NCI-H2107 treated with DMSO at 0.1 percent for 48 hours (cell line): ENCODE data around the gene STAU1.
A peak's percentile ranks its signal among the peaks of the same experiment; 100 is the strongest.
"Not testable (repeated sequence)": the region's sequence is repeated elsewhere in the genome, so short reads cannot be mapped to it uniquely, and the experiment has no call there.

ENCODE experiments used
- DNase-seq: peaks from one replicate; lab custom pipeline; 2025; ENCODE audit not compliant: unreplicated experiment; lab: John Stamatoyannopoulos, UW

STAU1 gene

DNA sequence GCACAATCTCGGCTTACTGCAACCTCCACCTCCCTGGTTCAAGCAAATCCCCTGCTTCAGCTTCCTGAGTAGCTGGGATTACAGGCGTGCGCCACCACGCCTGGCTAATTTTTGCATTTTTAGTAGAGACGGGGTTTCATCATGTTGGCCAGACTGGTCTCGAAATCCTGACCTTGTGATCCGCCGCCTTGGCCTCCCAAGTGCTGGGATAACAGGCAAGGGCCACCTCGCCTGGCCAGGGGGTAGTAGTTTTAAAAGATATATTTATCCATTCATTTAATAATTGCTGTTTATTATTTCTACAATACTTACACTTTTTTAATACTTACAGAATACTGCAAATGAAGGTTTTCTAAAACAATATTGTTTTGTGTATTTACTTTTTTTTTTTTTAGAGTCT lies 15.6 kb upstream of the STAU1 start:
- no peak for DNase-seq

DNA sequence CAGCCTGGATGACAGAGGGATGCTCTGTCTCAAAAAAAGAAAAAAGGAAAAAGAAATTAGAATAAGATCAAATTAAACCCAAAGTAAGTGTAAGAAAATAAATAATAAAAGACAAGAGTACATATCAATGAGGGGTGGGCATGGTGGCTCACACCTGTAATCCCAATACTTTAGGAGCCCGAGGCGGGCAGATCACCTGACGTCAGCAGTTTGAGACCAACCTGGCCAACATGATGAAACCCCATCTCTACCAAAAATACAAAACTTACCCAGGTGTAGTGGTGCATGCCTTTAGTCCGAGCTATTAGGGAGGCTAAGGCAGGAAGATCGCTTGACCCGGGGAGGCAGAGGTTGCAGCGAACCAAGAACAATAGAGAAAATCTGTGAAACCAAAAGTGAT lies 14.9 kb upstream of the STAU1 start:
- no peak for DNase-seq

DNA sequence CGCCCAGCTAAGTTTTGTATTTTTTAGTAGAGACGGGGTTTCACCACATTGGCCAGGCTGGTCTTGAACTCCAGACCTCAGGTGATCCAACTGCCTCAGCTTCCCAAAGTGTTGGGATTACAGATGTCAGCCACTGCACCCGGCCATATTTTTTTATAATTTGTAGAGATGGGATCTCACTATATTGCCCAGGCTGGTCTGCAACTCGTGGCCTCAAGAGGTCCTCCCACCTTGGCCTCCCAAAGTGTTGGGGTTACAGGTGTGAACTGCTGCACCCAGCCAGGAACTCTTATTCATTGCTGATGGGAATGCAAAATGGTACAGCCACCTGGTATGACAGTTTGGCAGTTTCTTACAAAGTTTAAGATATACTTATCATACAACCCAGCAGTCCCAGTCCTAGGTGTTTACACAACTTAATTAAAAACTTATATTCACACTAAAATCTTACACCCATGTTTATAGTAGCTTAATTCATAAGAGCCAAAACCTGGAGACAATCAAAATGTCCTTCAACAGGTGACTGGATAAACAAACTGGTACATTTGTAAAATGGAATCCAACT lies 11.7 kb upstream of the STAU1 start:
- no peak for DNase-seq

DNA sequence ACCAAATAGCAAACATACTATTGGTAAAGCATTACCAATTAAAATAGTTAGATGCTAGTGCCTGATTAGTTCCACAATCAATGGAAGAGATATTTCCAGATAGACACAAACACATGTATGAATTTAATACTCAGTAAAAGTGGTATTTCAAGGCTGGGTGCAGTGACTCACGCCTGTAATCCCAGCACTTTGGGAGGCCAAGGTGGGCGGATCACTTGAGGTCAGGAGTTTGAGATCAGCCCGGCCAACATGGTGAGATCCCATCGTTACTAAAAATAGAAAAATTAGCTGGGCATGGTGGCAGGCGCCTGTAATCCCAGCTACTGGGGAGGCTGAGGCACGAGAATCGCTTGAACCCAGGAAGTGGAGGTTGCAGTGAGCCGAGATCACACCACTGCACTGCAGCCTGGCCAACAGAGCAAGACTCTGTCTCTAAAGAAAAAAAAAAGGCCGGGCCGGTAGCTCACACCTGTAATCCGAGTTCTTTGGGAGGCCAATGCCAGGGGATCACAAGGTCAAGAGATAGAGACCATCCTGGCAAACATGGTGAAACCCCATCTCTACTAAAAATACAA lies 4.9 kb upstream of the STAU1 start:
- not testable (repeated sequence) for DNase-seq

DNA sequence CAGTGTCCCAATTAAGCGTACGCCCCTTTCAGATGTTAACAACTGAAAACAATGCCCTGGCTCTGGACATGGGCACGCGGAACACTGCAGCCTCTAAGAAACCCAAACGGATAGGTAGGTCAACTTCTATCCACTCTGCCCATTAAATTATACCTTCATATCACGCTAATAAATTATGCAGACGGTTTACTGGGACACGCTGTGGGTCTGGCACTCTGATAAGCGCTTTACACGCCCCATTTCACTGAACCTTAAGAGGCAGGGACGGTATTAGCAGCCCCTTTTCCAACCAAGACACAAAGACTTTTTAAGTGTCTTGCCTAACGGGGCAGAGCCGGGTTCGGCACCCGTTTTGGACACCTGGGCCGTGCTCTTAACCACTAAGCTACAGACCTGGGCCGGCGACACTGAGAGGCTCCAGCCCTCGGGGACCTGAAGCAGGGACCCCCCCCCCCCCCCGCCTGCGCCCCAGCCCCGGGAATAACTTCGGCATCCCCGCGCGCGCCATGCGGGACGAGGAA lies 744 bp downstream of the STAU1 start:
- no peak for DNase-seq

DNA sequence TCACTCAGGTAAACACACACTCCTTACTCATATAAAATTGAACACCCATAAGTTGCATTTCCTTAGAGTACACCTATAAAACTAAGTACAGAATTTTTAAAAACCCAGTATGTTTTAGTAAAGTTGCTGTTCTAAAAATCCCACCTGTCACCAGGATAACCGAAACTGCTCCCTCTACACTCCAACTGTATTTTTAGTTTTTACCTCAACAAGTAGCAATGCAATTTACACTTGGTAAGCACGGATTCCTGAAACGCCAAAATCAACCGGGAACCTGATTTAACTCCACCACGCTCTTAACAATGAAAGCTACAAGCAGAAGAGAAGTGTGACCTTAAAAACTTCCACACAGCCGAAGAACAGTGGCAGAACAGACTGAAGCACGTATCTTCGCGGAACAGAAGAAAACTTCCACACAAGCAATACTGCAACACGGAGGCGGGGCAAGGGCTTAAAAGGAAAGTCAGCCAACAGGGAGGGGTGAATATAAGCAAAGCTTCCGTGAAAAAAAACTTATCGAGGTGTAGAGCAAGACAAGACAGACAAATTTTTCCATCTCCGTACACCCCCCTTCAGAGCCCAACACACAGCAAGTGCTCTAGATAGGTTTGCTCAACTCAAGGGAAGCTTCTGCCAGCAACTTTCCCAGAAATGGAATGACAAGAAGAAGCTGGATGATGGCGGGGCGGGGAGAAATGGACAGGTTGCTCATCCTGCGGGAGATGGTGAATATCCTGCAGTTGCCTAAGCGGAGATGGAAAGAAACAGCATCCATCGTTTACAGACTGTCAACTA lies 1.4 kb downstream of the STAU1 start:
- DNase-seq, result peak; percentile 45

DNA sequence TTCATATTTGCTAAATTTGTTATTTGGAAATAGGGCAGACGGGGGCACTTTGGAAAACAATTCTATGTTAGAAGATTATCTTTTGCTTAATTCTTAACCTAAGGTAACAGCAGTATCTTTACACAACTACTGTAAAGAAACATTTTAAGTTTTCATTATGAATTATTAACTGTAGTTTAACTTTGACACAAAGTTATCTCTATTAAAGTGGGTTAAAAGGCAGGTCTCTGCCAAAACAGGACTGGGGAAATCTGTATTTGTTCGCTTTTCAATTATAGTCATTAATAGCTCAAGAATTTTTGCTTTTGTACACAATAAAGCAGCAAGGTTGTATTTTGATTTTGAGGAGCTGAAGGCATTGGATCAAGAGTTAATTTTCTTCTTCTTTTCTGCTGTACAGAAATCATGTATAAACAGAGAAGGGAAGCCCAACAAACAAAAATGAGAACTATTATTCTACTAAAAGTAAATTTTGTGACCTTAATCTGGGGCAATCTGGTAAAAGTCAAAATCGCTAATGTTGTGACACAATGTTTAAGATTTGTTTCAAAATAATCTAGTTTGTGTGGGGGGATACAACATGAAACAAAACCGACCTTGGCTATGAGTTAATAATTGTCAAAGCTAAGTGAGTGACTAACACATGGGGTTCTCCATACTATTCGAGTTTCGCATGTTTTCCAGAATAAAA lies 2.9 kb downstream of the STAU1 start:
- no peak for DNase-seq

DNA sequence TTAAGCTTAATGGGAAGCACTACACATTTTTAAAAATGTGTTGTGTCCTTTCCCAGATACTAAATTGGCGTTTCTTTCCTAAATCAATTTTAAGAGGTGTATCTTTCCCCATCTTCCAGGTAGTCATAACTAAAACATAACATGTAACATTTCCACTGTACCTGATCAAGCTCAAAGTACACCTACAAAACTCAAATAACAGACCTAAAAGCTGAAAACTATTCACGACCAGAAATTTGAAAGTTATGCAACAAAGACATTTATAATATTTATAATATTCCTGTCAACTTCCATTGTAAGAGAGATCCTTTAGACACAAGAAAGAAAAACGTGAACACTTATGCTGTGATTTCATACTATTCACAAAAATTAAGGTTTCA lies 3.5 kb downstream of the STAU1 start:
- no peak for DNase-seq

DNA sequence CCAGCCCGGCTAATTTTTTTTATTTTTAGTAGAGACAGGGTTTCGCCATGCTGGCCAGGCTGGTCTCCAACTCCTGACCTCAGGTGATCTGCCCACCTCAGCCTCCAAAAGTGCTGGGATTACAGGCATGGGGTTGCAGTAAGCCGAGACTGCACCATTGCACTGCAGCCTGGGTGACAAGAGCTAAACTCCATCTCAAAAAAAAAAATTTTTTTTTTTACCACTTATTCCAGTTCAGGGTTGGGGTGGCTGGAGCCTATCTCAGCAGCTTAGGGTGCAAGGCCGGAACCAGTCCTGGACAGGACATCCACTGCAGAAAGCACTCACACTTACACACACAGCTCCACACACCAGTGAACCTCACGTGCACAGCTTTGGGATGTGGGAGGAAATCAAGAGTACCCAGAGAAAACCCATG lies 4.0 kb downstream of the STAU1 start:
- not testable (repeated sequence) for DNase-seq

DNA sequence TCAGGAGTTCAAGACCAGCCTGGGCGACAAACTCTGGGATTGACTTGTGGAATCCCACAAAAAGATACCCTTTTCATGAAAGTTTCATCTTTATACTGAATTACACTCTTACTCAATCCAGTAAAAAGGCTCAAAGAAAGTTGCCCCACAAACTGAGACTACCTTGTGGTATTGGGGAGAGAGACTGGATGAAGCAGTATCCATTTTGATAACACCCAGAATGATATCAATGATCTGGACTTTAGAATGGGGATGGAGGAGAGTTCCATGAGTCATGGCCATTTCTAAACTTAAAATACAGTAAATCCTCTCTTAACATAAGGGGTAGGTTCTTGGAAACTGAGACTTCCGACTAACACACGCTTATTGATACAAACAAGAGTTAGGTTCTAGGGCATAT lies 4.7 kb downstream of the STAU1 start:
- DNase-seq, result no peak

DNA sequence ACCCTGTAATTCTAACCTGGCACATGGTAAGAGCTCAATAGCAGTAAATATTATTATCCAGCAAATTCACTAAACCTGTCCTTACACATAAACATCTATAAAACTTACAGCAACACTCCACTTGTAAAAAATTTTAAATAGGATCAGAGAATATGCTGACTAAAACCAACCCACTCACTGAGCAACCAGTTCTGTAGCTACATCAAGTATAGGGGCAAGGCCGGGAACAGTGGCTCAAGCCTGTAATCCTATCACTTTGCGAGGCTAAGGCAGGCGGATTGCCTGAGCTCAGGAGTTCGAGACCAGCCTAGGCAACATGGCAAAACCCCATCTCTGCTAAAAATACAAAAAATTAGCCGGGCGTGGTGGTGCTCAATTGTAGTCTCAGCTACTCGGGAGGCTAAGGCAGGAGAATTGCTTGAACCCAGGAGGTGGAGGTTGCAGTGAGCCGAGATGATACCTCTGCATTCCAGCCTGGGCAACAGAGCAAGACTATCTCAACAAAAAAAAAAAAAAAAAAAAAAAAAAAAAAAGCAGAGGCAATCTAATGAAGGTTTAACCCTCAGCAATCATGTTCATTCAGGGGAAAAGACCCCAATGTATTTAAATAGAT lies 6.8 kb downstream of the STAU1 start:
- no peak for DNase-seq

DNA sequence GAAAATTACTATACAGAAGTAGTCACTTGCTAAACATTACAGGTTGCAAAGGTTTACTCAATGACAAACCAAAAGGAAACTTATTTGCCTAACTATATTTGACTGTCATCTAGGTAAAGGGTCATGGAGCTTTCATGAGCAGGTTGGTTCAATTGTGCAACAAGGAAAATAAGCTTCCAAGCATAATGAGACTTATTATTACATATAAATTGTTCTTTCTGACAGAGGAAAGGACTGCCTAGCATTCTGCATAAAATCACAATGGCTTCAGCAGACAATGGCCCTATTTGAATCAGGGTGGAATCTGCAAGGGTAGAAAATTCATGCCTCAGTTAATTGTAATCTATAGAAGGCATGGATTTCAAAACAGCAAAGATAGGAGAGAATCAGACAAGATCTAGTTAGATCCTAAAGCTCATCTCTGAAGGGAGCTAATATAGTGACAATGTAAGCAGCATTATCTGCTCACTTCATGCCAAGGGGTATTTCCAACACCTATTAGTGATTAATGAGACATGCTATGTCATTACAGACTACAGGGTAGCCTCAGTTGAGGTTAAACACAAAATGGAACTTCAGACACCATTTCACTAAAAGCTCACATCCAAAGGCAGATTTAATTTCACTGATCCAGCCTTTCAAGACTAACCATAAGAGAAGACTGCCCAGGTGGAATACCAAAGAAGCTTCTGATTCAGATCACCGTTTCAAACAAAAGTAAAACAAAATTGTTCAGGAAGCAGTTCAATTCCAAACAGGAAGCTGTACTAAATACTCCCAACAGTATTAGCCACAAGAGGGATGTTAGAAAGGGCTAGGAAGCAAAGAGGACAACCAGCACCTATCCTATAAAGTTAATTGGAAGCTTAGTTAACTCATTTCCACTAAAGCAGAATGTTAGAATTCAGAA lies 8.5 kb downstream of the STAU1 start:
- no peak for DNase-seq

DNA sequence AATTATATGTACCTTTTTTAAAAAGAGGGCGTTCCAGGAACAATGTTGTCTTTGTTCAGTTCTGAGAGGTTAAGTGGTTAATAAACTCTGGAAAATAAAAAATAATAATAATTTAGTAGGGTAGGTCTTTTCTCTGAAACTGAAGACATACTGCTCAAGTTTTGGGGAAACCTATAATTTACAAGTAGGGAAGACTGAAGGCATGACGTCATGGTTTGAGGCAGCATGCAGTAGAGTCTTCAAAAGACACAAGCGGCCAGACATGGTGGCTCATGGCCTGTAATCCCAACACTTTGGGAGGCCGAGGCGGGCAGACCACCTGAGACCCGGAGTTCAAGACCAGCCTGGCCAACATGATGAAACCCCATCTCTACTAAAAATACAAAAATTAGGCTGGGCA lies 14.0 kb downstream of the STAU1 start:
- no peak for DNase-seq

DNA sequence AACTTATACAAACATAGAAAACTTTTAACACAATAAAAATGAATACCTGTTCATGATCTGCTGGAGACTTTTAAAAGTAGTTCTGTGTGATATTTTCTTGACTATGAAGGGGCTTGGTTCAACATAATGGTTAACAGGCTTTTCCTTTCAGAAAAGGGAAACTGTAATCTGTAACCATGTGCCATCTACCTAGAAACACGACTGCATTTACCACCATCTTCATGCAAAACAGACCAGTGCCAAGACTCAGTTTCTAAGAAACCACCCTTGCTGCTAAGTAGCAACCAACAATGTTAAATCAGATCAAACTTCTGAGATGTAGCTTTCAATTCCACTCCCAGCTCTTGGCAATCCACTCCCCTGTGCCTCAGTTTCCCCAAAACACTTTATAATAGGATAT lies 15.7 kb downstream of the STAU1 start:
- no peak for DNase-seq

DNA sequence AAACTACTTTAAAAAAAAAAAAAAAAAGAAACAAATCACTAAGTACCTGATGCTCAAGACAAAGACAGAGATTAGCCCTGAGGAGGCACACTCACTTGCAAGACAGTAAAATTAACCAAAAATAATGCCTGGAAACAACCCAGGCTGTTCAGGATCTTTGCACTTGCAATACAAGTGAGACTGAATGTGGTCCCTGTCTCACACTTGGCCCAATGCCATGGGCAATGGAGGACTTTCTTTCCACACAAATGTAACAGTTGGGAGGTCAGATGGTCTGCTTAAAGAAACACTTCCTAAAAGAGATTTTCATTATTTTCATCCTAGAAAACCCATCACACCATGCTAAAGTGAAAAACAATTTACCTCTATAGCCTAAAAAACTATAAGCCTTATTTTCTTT lies 16.2 kb downstream of the STAU1 start:
- DNase-seq, result no peak

DNA sequence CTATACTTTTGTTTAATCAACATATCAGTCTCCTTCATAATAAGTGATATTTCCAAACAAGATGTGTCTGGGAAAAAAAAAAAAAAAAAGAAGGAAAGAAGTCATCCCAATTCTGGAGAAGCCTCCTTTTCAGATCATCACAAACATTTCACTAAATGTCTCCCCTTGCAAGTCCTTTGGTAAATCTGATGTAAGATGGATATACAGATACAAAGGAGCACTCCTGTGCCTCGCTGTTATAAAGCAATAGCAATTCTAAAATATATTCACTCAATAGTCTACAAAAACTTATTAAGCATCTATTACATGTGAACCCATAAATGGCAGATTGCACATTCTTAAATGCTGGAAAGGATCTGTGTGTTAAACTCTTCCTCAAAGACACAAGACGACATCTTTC lies 17.4 kb downstream of the STAU1 start:
- DNase-seq, result no peak

DNA sequence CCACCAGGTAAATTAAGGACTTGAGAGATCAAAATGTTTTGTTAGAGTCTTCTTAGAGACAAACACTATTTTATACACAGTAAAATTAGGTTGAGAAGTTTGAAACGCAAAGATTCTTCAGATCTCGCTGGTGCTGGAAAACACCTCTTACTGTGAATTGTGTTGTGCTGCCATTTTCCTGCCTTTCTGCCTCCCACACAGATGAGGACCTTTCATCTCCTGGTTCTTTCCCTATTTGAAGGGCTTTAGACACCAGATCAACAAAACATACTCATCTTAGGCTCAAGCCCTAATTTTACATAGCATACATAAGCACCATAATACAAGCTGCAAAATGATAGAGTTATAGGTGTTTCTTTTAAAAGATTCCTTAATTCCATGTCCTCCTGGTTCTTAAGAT lies 18.6 kb downstream of the STAU1 start:
- no peak for DNase-seq

DNA sequence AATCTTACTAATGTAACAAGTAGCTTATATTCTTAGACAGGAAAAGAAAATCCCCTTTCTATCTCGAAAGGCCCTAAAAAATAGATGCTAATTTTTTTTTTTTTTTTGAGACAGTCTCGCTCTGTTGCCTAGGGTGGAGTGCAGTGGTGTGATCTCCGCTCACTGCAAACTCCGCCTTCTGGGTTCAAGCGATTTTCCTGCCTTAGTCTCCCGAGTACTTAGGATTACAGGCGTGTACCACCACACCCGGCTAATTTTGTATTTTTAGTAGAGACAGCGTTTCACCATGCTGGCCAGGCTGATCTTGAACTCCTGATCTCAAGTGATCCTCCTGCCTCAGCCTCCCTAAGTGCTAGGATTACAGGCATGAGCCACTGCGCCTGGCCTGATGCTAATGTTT lies 19.3 kb downstream of the STAU1 start:
- not testable (repeated sequence) for DNase-seq

DNA sequence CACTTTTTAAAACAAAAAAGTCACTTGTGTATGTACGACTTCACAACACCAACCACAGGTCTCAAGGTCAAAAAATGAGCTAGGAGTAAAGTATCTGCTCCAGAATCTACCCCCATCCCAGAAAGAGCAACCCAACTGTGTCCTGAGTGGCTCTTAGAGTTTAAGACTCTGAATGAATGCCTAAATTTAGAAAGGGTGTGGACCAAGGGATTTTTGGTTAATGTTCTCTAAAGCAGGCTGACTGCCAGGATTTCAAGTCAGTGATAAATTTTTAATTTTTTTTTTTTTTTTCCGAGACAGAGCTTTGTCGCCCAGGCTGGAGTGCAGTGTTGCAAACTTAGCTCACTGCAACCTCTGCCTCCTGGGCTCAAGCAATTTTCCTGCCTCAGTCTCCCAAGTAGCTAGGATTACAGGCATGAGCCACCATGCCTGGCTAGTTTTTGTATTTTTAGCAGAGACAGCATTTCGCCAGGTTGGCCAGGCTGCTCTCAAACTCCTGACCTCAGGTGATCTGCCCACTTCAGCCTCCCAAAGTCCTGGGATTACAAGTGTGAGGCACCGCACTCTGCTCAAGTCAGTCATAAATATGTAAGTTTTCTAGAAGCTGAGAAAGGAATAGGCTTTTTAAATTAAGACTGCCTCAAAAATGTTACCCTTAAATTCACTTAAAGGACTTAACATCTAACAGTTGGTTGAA lies 20.2 kb downstream of the STAU1 start:
- DNase-seq, result no peak
